Keratinocyte (primary cell): Measurements from ENCODE around the gene NEUROD2. TPM values are rescaled to one million over a fixed set of nuclear protein-coding genes. Genes with fewer than 3 reads are reported as not detected.

Experiments used
- DNase-seq: peaks from one replicate; pipeline ENCODE4 v3.0.0-alpha.2; 2011; ENCODE audit warnings: low read depth, missing footprints, low spot score
- FAIRE-seq: peaks from 2 replicates; lab custom pipeline; 2011; peaks lifted over from hg19 to GRCh38; lab: Jason Lieb, UNC
- H2AFZ ChIP-seq: 2 replicates; pipeline ENCODE4 v1.6.0; 2012; ENCODE audit warnings: low read length, control low read depth, inconsistent platforms; ENCODE audit not compliant: control insufficient read depth
- H3K27ac ChIP-seq: 2 replicates; pipeline ENCODE4 v1.5.1; 2011; ENCODE audit warnings: low read length; ENCODE audit not compliant: control insufficient read depth, insufficient read depth
- H3K27me3 ChIP-seq: 3 replicates; pipeline ENCODE4 v1.6.0; 2011; ENCODE audit warnings: low read length; ENCODE audit not compliant: control insufficient read depth, insufficient read depth; ENCODE audit errors: extremely low read depth
- H3K36me3 ChIP-seq, 2 experiments: 2 replicates in 1 of 2; 3 replicates in 1 of 2; pipeline ENCODE4 v1.5.1; 2011; ENCODE audit warnings: low read length in 2 of 2, mild to moderate bottlenecking in 1 of 2; ENCODE audit not compliant: control insufficient read depth in 2 of 2, insufficient read depth in 2 of 2; ENCODE audit errors: extremely low read depth in 1 of 2
- H3K4me1 ChIP-seq: 3 replicates; pipeline ENCODE4 v1.5.1; 2011; ENCODE audit warnings: low read length; ENCODE audit not compliant: control insufficient read depth, insufficient read depth; ENCODE audit errors: extremely low read depth
- H3K4me2 ChIP-seq: 3 replicates; pipeline ENCODE4 v1.6.0; 2011; ENCODE audit warnings: low read depth, low read length; ENCODE audit not compliant: control insufficient read depth, insufficient read depth; ENCODE audit errors: extremely low read depth
- H3K4me3 ChIP-seq, 3 experiments: fragments of 200-600 bp in 1 of 3; sonication (generic) in 1 of 3; 2 replicates in 2 of 3; 3 replicates in 1 of 3; pipeline ENCODE4 v1.5.1; 2011 to 2016; ENCODE audit warnings: low read length in 3 of 3, mild to moderate bottlenecking in 3 of 3, control low read depth in 2 of 3, inconsistent platforms in 1 of 3, low read depth in 1 of 3, mixed read lengths in 1 of 3, mixed run types in 1 of 3, moderate library complexity in 1 of 3; ENCODE audit not compliant: control insufficient read depth in 2 of 3, insufficient read depth in 2 of 3; ENCODE audit errors: extremely low read depth in 1 of 3
- H3K79me2 ChIP-seq: 2 replicates; pipeline ENCODE4 v1.6.0; 2012; ENCODE audit warnings: low read length; ENCODE audit not compliant: control insufficient read depth, insufficient read depth
- H3K9ac ChIP-seq: 3 replicates; pipeline ENCODE4 v1.6.0; 2011; ENCODE audit warnings: low read length; ENCODE audit not compliant: control insufficient read depth, insufficient read depth; ENCODE audit errors: extremely low read depth
- H3K9me1 ChIP-seq: 3 replicates; pipeline ENCODE4 v1.6.0; 2011; ENCODE audit warnings: low read length; ENCODE audit not compliant: control insufficient read depth, insufficient read depth; ENCODE audit errors: extremely low read depth
- H3K9me3 ChIP-seq: 2 replicates; pipeline ENCODE4 v1.5.1; 2012; ENCODE audit warnings: low read depth, low read length; ENCODE audit not compliant: control insufficient read depth
- H4K20me1 ChIP-seq: 3 replicates; pipeline ENCODE4 v1.6.0; 2011; ENCODE audit warnings: low read length; ENCODE audit not compliant: control insufficient read depth, insufficient read depth; ENCODE audit errors: extremely low read depth
- EZH2 ChIP-seq: IDR thresholded peaks from one replicate; pipeline ENCODE4 v1.6.1; 2012; ENCODE audit warnings: inconsistent platforms, mild to moderate bottlenecking, low read length, moderate library complexity
- dilution Hi-C: fragments of 300-500 bp; cut with MboI; formaldehyde crosslinking; loops from one replicate; pipeline ENCODE4 v1.7.0; 2020; ENCODE audit warnings: low sequenced_read_pairs; ENCODE audit not compliant: extremely low pct_ligation_motif_present
- polyA plus RNA-seq, 5 experiments: library from polyadenylated mRNA; depleted of rRNA in 3 of 5; stranded (reverse) in 3 of 5; stranded (forward) in 1 of 5; unstranded in 1 of 5; fragments of >200 nt; gene quantifications; 1 replicate in 1 of 5; 2 replicates in 3 of 5; 3 replicates in 1 of 5; pipeline versions ENCODE4 v1.2.1 to v1.2.3, GENCODE V29; 2011 to 2012; ENCODE audit warnings: missing spikeins in 2 of 5, low read depth in 1 of 5, low replicate concordance in 1 of 5
- TF ChIP-seq, protein P1 (sequence below), 3 experiments: IDR thresholded peaks in 1 of 3; conservative IDR thresholded peaks in 1 of 3; optimal IDR thresholded peaks in 1 of 3; 2 replicates in 2 of 3; 3 replicates in 1 of 3; pipeline versions ENCODE3 to v1.5.1; 2011; ENCODE audit warnings: low read length in 3 of 3, mild to moderate bottlenecking in 3 of 3, moderate library complexity in 2 of 3, control low read depth in 1 of 3, inconsistent platforms in 1 of 3; ENCODE audit not compliant: insufficient read depth in 2 of 3; ENCODE audit errors: extremely low read depth in 1 of 3

NEUROD2 gene
- polyA plus RNA-seq, 1 donor (not counting 4 experiments of a cell fraction or from before 2014, with no cell fraction given) = not detected

DNA sequence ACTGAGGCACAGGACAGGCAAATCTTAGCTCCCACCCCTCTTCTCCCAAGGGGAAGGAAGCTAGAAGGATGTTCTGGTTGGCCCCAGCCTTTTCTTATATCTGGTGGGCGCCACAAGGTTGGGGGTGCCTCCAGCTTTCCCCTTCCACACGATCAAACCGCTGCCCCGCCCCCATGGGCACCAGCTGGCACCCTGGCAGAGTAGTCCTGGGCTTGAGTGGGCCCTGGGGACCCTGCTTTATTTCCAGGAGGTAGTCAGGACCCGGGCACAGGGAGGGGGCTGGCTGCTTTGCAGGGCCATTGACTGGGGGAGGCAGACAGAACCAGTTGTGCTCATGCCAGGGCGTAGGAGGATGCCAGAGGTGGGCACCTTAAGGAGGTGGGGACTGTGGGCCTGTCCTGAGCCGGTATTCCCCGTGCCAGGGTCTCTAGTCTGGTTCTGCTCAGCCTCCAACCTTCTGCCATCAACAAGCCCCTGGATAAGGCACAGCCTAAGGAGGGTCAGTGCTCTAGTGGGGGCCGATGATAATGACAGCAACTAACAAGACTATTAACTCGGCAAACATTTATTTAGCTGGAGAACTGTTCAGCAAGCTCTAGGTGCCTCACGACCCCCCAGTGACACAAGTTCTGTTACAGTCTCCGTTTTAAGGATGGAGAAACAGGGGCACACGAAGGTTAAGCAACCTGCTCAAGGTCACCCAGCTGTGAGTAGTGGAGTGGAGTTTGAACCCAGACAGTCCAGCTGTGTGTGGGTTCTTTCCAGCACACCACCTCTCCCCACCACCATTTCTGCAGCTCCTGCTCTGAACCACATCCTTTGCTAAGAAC, 11.5 kb upstream of the NEUROD2 start:
- no peaks in the 10 kb centered on the region for H3K9me3 ChIP-seq
- peak overlapping the region; percentile 92 for H3K4me2 ChIP-seq
- no peak for TF ChIP-seq EZH2
- TF ChIP-seq, protein P1, sequence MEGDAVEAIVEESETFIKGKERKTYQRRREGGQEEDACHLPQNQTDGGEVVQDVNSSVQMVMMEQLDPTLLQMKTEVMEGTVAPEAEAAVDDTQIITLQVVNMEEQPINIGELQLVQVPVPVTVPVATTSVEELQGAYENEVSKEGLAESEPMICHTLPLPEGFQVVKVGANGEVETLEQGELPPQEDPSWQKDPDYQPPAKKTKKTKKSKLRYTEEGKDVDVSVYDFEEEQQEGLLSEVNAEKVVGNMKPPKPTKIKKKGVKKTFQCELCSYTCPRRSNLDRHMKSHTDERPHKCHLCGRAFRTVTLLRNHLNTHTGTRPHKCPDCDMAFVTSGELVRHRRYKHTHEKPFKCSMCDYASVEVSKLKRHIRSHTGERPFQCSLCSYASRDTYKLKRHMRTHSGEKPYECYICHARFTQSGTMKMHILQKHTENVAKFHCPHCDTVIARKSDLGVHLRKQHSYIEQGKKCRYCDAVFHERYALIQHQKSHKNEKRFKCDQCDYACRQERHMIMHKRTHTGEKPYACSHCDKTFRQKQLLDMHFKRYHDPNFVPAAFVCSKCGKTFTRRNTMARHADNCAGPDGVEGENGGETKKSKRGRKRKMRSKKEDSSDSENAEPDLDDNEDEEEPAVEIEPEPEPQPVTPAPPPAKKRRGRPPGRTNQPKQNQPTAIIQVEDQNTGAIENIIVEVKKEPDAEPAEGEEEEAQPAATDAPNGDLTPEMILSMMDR (optimal IDR thresholded peaks at IDR 0.05 in 1 of 3, IDR thresholded peaks at IDR 0.05 in 1 of 3, conservative IDR thresholded peaks at IDR 0.05 in 1 of 3; ENCODE audit: extremely low read depth in 1 of 3, insufficient read depth in 2 of 3, low read length in 3 of 3) = no peak
- peak overlapping the region in 1 of 3 experiments; percentile 80 for H3K4me3 ChIP-seq
- no peak overlapping the region for H2AFZ ChIP-seq
- peaks cover 15% of the 10 kb centered on the region for H3K4me1 ChIP-seq
- FAIRE-seq = no peak
- H3K27me3 ChIP-seq = peaks cover 30% of the 10 kb centered on the region
- dilution Hi-C loops = no loop called here
- no peaks in the 10 kb centered on the region for H3K36me3 ChIP-seq
- peaks cover 2% of the 10 kb centered on the region for H4K20me1 ChIP-seq
- no peaks in the 10 kb centered on the region for H3K9me1 ChIP-seq
- H3K27ac ChIP-seq = no peak overlapping the region
- no peak for DNase-seq
- no peak overlapping the region for H3K9ac ChIP-seq
- no peaks in the 10 kb centered on the region for H3K79me2 ChIP-seq

DNA sequence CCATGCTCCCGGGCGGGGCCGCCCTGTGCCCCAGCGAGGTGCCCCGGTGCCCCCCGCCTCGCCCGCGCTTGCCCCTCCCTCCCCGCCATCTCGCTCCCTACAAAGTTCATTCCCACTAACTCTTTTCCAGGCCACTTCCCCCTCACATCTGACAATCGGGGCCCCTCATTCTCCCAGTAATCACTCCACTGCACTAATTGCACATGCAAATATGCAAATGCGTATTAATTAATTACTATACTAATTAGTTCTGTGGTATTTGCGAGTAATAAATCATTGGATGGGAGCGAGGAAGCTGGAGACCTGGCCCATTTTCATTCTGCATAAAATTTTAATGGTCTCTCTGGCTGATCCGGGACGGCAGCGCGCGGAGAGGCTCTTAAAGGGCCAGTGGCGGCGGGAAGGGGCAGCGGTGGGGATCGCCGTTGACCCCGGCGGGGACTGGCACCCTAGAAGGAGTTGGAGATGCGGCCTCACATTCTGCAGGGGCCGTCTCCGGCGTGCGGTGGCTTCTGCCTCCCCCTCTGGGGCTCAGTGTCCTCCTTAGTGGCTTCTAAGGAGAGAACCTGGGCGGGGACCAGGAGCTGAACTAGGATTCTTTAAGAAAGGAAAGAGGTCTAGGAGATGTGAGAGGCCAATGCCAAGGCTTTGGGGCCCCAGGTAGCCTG, 10.7 kb upstream of the NEUROD2 start:
- dilution Hi-C loops = no loop called here
- Histone ChIP-seq H3K4me3 (peak overlapping the region; percentile 41 to 80 (median 77)), H3K79me2 (no peaks in the 10 kb centered on the region), H3K36me3 (no peaks in the 10 kb centered on the region), H3K9me3 (no peaks in the 10 kb centered on the region), H4K20me1 (peaks cover 2% of the 10 kb centered on the region), H3K4me2 (peak overlapping the region; percentile 92), H3K27ac (no peak overlapping the region), H3K9ac (peak overlapping the region; percentile 54), H3K4me1 (peaks cover 9% of the 10 kb centered on the region), H2AFZ (peak overlapping the region; percentile 65), H3K27me3 (peaks cover 30% of the 10 kb centered on the region), H3K9me1 (no peaks in the 10 kb centered on the region)
- TF ChIP-seq EZH2 = no peak
- TF ChIP-seq, protein P1 (optimal IDR thresholded peaks at IDR 0.05 in 1 of 3, IDR thresholded peaks at IDR 0.05 in 1 of 3, conservative IDR thresholded peaks at IDR 0.05 in 1 of 3; ENCODE audit: extremely low read depth in 1 of 3, insufficient read depth in 2 of 3, low read length in 3 of 3) = no peak
- DNase-seq (no peak), FAIRE-seq (no peak)
